ENCODE measurements around the gene RAB30. TPM values are rescaled to one million over a fixed set of nuclear protein-coding genes. Genes with fewer than 3 reads are reported as not detected.
"Not testable (repeated sequence)": the region's sequence is repeated elsewhere in the genome, so short reads cannot be mapped to it uniquely, and the experiment has no call there.

RAB30 gene
- total RNA-seq, 2 experiments from 2014 or later = 8.7 to 10.7 TPM

DNA sequence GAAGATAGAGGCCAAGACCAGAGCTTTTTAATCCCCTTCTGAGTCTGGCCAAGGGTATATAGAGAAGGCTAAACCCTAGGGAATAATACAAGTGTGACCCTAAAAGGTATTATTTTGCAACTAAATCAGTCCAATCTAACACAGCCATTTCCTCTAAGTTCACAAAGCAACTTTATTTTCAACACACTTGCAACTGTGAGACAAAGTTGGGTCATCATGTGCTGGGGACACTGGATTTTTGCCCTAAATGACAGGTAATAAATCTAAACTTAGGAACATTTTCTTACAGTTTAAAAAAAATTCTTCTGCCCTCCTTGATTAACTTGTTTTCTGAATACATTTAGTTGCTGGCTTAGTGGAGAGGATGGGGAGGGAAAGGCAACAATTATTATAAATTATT is 91.9 kb downstream of the RAB30 start:
- Mint-ChIP-seq H3K27me3 (no peaks in the 10 kb centered on the region), H3K9me3 (peaks cover 4% of the 10 kb centered on the region), H3K4me3 (no peak overlapping the region), H3K36me3 (ENCODE audit: low read depth) (peaks cover 25% of the 10 kb centered on the region), H3K27ac (no peak overlapping the region), H3K4me1 (peaks cover 19% of the 10 kb centered on the region)
- no peak for DNase-seq
- ChIA-PET CTCF (no interaction called here), POLR2A (no interaction called here)

- H3K27me3 Mint-ChIP-seq = peaks cover 3% of the 10 kb centered on the region
- no peak overlapping the region for H3K4me3 Mint-ChIP-seq
- CTCF ChIA-PET = no interaction called here
- peaks cover 19% of the 10 kb centered on the region for H3K4me1 Mint-ChIP-seq
- H3K36me3 Mint-ChIP-seq (ENCODE audit: low read depth) = peaks cover 27% of the 10 kb centered on the region
- DNase-seq = no peak
- no peak overlapping the region for H3K27ac Mint-ChIP-seq
- POLR2A ChIA-PET = no interaction called here
- peaks cover 4% of the 10 kb centered on the region for H3K9me3 Mint-ChIP-seq
These were observed 93.1 kb downstream of the RAB30 start for GRCh38 chr11:82978422-82979099.

DNA sequence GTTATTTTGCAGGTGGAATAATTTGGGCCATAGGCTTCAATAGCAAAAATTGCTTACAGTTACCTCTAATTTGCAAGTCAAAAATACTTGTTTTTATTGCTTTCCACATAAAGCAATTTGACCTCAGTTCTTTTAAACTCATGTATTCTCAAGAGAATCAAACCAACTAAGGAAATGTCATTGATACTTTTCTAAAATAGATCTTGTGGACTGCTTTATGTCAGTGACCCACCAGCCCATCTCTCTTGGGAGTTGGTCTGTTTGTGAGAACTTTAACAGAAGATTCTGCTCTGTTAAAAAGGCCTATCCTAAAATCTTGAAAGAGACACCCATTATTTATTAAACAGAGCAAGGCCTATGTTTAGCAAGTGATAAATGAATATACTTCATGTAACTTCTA is 94.9 kb downstream of the RAB30 start:
- peaks cover 20% of the 10 kb centered on the region for H3K36me3 Mint-ChIP-seq (ENCODE audit: low read depth)
- DNase-seq = no peak
- no peak overlapping the region for H3K27ac Mint-ChIP-seq
- CTCF ChIA-PET = no interaction called here
- peaks cover 5% of the 10 kb centered on the region for H3K27me3 Mint-ChIP-seq
- peaks cover 25% of the 10 kb centered on the region for H3K4me1 Mint-ChIP-seq
- H3K4me3 Mint-ChIP-seq = no peak overlapping the region
- H3K9me3 Mint-ChIP-seq = peaks cover 4% of the 10 kb centered on the region
- POLR2A ChIA-PET = no interaction called here

- Mint-ChIP-seq H3K36me3 (ENCODE audit: low read depth) (peaks cover 14% of the 10 kb centered on the region), H3K4me1 (peaks cover 33% of the 10 kb centered on the region), H3K27ac (no peak overlapping the region), H3K27me3 (peaks cover 5% of the 10 kb centered on the region), H3K9me3 (peaks cover 9% of the 10 kb centered on the region), H3K4me3 (no peak overlapping the region)
- POLR2A ChIA-PET = no interaction called here
- no peak for DNase-seq
- CTCF ChIA-PET = interaction anchor here (0.5 to 1.3 kb wide), 2 partner anchors 15 to 87 kb away, joined by 3 to 4 read pairs; no protein-coding TSS in a partner anchor
These were observed 95.8 kb downstream of the RAB30 start for GRCh38 chr11:82975882-82976281.

DNA sequence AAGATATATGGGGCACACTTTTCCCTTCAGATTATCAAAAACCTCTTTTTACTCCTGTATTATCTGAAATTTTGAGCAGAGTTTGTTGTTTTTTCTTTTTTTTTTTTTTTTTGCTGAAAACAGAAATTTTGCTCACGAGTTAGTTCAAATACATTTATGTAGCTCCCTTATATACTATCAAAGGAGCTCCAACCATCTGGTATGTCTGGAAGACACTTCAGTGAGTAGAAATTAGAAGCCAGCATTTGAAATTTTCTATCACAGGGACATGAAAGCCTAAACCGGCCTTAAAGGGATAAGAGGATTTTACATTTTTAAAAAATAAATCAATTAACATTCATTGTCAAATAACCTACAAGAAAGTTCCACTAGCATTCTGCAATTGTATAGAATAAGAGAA is 96.8 kb downstream of the RAB30 start:
- ChIA-PET CTCF (interaction anchor here (0.7 to 1.3 kb wide), 3 partner anchors 12 to 88 kb away, joined by 3 to 4 read pairs (median 3); no protein-coding TSS in a partner anchor), POLR2A (no interaction called here)

GRCh38 chr11:82974135-82974534 is 97.6 kb downstream of the RAB30 start:
- ChIA-PET CTCF (interaction anchor here (1.0 kb wide), 1 partner anchor 15 kb away, joined by 3 read pairs; no protein-coding TSS in a partner anchor), POLR2A (no interaction called here)
- no peak overlapping the region for H3K27ac Mint-ChIP-seq
- peaks cover 5% of the 10 kb centered on the region for H3K27me3 Mint-ChIP-seq
- no peak overlapping the region for H3K4me3 Mint-ChIP-seq
- DNase-seq = no peak
- H3K9me3 Mint-ChIP-seq = peaks cover 9% of the 10 kb centered on the region
- peaks cover 11% of the 10 kb centered on the region for H3K36me3 Mint-ChIP-seq (ENCODE audit: low read depth)
- H3K4me1 Mint-ChIP-seq = peaks cover 39% of the 10 kb centered on the region

More for the DNA sequence above, 96.8 kb downstream of the RAB30 start:
- H3K4me3 Mint-ChIP-seq = no peak overlapping the region
- peaks cover 13% of the 10 kb centered on the region for H3K36me3 Mint-ChIP-seq (ENCODE audit: low read depth)
- DNase-seq = no peak
- H3K27ac Mint-ChIP-seq = no peak overlapping the region
- peaks cover 5% of the 10 kb centered on the region for H3K27me3 Mint-ChIP-seq
- peaks cover 33% of the 10 kb centered on the region for H3K4me1 Mint-ChIP-seq
- peaks cover 9% of the 10 kb centered on the region for H3K9me3 Mint-ChIP-seq

GRCh38 chr11:82972103-82972502 is 99.6 kb downstream of the RAB30 start:
- no peak for DNase-seq
- peak overlapping the region; percentile 67 for H3K4me3 Mint-ChIP-seq
- ChIA-PET POLR2A (no interaction called here), CTCF (interaction anchor here (1.1 kb wide), 1 partner anchor 11 kb away, joined by 3 read pairs; no protein-coding TSS in a partner anchor)
- peaks cover 22% of the 10 kb centered on the region for H3K4me1 Mint-ChIP-seq
- H3K36me3 Mint-ChIP-seq (ENCODE audit: low read depth) = peaks cover 7% of the 10 kb centered on the region
- no peak overlapping the region for H3K27ac Mint-ChIP-seq
- H3K27me3 Mint-ChIP-seq = peaks cover 5% of the 10 kb centered on the region
- peaks cover 12% of the 10 kb centered on the region for H3K9me3 Mint-ChIP-seq

DNA sequence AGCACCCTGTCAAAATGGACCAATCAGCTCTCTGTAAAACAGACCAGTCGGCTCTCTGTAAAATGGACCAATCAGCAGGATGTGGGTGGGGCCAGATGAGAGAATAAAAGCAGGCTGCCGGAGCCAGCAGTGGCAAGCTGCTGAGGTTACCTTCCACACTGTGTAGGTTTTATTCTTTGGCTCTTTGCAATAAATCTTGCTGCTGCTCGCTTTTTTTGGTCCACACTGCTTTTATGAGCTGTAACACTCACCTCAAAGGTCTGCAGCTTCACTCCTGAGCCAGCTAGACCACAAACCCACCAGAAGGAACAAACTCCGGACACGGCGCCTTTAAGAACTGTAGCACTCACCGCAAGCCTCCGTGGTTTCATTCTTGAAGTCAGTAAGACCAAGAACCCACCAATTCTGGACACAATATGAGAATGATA is 100.2 kb downstream of the RAB30 start:
- H3K36me3 Mint-ChIP-seq (ENCODE audit: low read depth); H3K27me3 Mint-ChIP-seq: not testable (repeated sequence)
- peaks cover 23% of the 10 kb centered on the region for H3K4me1 Mint-ChIP-seq
- peak overlapping the region; percentile 86 for H3K27ac Mint-ChIP-seq
- H3K9me3 Mint-ChIP-seq = peaks cover 12% of the 10 kb centered on the region
- POLR2A ChIA-PET = interaction anchor here (0.6 kb wide), 1 partner anchor 27 kb away, joined by 3 read pairs; no protein-coding TSS in a partner anchor
- peak overlapping the region; percentile 67 for H3K4me3 Mint-ChIP-seq
- DNase-seq = peak; percentile 48
- CTCF ChIA-PET = interaction anchor here (1.1 kb wide), 1 partner anchor 11 kb away, joined by 3 read pairs; no protein-coding TSS in a partner anchor

DNA sequence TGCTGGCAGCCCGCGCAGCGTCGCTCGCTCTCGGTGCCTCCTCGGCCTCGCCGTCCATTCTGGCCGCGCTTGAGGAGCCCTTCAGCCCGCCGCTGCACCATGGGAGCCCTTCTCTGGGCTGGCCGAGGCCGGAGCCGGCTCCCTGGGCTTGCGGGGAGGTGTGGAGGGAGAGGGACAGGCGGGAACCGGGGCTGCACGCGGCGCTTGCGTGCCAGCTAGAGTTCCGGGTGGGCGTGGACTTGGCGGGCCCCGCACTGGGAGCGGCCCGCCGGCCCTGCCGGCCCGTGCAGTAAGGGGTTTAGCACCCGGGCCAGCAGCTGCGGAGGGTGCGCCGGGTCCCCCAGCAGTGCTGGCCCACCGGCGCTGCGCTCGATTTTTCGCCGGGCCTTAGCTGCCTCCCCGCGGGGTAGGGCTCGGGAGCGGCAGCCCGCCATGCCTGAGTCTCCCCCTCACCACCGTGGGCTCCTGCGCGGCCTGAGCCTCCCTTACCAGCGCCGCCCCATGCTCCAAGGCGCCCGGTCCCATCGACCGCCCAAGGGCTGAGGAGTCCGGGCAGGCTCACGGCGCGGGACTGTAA is 101.1 kb downstream of the RAB30 start:
- DNase-seq; H3K36me3 Mint-ChIP-seq (ENCODE audit: low read depth); H3K27me3 Mint-ChIP-seq; POLR2A ChIA-PET; H3K27ac Mint-ChIP-seq: not testable (repeated sequence)
- Mint-ChIP-seq H3K4me3 (peak overlapping the region; percentile 33), H3K9me3 (peaks cover 13% of the 10 kb centered on the region), H3K4me1 (peaks cover 23% of the 10 kb centered on the region)
- CTCF ChIA-PET = interaction anchor here (1.1 kb wide), 1 partner anchor 10 kb away, joined by 3 read pairs; no protein-coding TSS in a partner anchor

DNA sequence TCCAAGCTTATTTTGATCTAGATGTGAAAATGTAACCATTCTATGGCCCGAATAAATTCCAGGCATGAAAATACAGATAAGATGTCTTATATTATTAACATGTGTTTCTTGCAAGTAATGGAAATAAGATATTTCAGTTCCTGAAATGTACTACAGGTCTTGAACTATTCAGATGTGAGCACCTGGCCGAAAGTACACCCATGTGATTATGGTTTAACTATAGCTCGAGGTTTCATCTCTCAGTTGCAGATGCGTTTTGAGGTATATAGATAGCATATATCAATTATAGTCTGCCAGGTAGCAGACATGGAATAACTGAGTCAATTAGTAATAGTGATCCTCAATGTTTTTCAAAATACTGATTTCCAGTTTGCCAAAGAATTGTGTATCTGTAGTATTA is 101.9 kb downstream of the RAB30 start:
- H3K27me3 Mint-ChIP-seq = peaks cover 10% of the 10 kb centered on the region
- H3K36me3 Mint-ChIP-seq (ENCODE audit: low read depth) = peaks cover 14% of the 10 kb centered on the region
- ChIA-PET CTCF (no interaction called here), POLR2A (no interaction called here)
- peak overlapping the region; percentile 33 for H3K4me3 Mint-ChIP-seq
- no peak overlapping the region for H3K27ac Mint-ChIP-seq
- no peak for DNase-seq
- H3K9me3 Mint-ChIP-seq = peaks cover 19% of the 10 kb centered on the region
- peaks cover 29% of the 10 kb centered on the region for H3K4me1 Mint-ChIP-seq

DNA sequence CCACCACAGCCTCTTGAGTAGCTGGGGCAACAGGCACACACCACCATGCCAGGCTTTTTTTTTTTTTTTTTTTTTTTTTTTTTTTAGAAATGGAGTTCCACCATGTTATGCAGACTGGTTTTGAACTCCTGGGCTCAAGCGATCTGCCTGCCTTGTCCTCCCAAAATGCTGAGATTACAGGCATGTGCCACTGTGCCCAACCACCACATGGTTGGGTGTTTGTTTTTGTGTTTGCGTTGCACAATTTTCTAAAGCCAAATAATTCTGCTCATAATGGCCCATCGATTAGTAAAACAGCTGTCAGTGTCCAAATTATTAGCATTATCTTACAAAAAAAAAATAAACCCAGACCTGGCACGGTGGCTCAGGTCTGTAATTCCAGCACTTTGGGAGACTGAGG is 104.3 kb downstream of the RAB30 start:
- H3K27me3 Mint-ChIP-seq = peaks cover 11% of the 10 kb centered on the region
- POLR2A ChIA-PET = no interaction called here
- no peak overlapping the region for H3K4me3 Mint-ChIP-seq
- H3K36me3 Mint-ChIP-seq (ENCODE audit: low read depth) = peaks cover 26% of the 10 kb centered on the region
- H3K9me3 Mint-ChIP-seq = peaks cover 26% of the 10 kb centered on the region
- CTCF ChIA-PET = interaction anchor here (0.6 kb wide), 1 partner anchor 82 kb away, joined by 3 read pairs; no protein-coding TSS in a partner anchor
- peaks cover 36% of the 10 kb centered on the region for H3K4me1 Mint-ChIP-seq
- no peak for DNase-seq
- H3K27ac Mint-ChIP-seq = no peak overlapping the region

DNA sequence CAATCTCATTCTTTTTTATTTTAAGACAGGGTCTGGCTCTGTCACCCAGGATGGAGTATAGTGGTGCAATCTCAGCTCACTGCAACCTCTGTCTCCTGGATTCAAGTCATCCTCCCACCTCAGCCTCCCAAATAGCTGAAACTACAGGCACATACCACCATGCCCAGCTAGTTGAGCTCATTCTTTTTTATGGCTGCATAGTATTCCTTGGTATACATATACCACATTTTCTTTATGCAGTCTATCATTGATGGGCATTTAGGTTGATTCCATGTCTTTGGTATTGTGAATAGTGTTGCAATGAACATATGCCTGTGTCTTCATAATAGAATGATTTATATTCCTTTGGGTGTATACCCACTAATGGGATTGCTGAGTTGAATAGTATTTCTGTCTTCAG is 109.7 kb downstream of the RAB30 start:
- H3K4me1 Mint-ChIP-seq = peaks cover 56% of the 10 kb centered on the region
- POLR2A ChIA-PET, H3K27ac Mint-ChIP-seq, H3K4me3 Mint-ChIP-seq, DNase-seq: not testable (repeated sequence)
- peaks cover 36% of the 10 kb centered on the region for H3K36me3 Mint-ChIP-seq (ENCODE audit: low read depth)
- peaks cover 13% of the 10 kb centered on the region for H3K27me3 Mint-ChIP-seq
- H3K9me3 Mint-ChIP-seq = peaks cover 18% of the 10 kb centered on the region
- CTCF ChIA-PET = interaction anchor here (0.6 kb wide), 1 partner anchor 234 kb away, joined by 4 read pairs; no protein-coding TSS in a partner anchor

GRCh38 chr11:82960779-82961143 is 110.9 kb downstream of the RAB30 start:
- Mint-ChIP-seq H3K27me3 (peaks cover 13% of the 10 kb centered on the region), H3K36me3 (ENCODE audit: low read depth) (peaks cover 49% of the 10 kb centered on the region), H3K27ac (peak overlapping the region; percentile 89), H3K4me1 (peaks cover 68% of the 10 kb centered on the region), H3K4me3 (peak overlapping the region; percentile 66), H3K9me3 (peaks cover 21% of the 10 kb centered on the region)
- DNase-seq = no peak
- ChIA-PET POLR2A (no interaction called here), CTCF (interaction anchor here (0.7 to 1.4 kb wide), 4 partner anchors 11 to 34 kb away, joined by 3 to 7 read pairs (median 3); no protein-coding TSS in a partner anchor)
